ENCODE data around the gene GRAP2.

GRAP2 gene

DNA sequence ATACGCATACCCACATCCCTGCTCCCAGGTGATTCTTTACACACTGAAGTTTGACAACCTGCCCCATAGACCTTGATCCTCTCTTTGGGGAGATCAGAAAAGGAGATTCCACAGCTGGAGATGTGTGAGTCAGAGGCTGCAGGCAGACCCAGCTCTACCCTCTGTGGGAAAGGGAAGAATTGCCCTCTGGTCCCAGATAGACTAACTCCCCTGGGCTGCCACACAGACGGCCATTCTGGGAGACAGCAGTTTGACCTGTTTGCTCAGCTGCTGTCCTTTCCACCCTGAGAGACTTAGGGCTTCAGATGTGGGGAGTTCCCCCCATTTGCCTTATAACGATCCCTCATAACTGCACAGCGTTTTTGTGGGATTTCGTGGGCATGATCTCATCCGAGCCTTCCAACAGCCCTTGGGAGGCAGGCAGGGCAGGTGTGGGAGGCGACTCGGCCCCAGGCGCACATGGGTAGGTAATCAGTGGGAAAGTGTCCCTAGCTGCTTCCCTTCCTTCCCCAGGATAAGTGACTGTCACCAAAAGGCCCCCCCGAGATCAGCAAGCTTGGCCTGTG, 107.9 kb downstream of the GRAP2 start:
- peaks cover 34% of the 10 kb centered on the region for H3K4me1 ChIP-seq (ENCODE audit: control insufficient read depth, insufficient read depth, low read length)
- H3K9ac ChIP-seq (ENCODE audit: low read length): no peak overlapping the region
- H3K36me3 ChIP-seq (ENCODE audit: control insufficient read depth, insufficient read depth, low read length): no peaks in the 10 kb centered on the region
- no peak overlapping the region for H3K4me3 ChIP-seq (ENCODE audit: low read length)
- peaks cover 7% of the 10 kb centered on the region for H3K27me3 ChIP-seq (ENCODE audit: control insufficient read depth, insufficient read depth, low read length)
- no peaks in the 10 kb centered on the region for H3K9me3 ChIP-seq (ENCODE audit: control insufficient read depth, low read length)

GRCh38 chr22:40009292-40009774, 108.4 kb downstream of the GRAP2 start:
- Histone ChIP-seq H3K9me3 (ENCODE audit: control insufficient read depth, low read length) (no peaks in the 10 kb centered on the region), H3K4me3 (ENCODE audit: low read length) (no peak overlapping the region), H3K27me3 (ENCODE audit: control insufficient read depth, insufficient read depth, low read length) (peaks cover 7% of the 10 kb centered on the region), H3K4me1 (ENCODE audit: control insufficient read depth, insufficient read depth, low read length) (peaks cover 34% of the 10 kb centered on the region), H3K9ac (ENCODE audit: low read length) (no peak overlapping the region), H3K36me3 (ENCODE audit: control insufficient read depth, insufficient read depth, low read length) (no peaks in the 10 kb centered on the region)

GRCh38 chr22:40009951-40010671, 109.2 kb downstream of the GRAP2 start:
- Histone ChIP-seq H3K27me3 (ENCODE audit: control insufficient read depth, insufficient read depth, low read length) (peaks cover 7% of the 10 kb centered on the region), H3K4me3 (ENCODE audit: low read length) (no peak overlapping the region), H3K4me1 (ENCODE audit: control insufficient read depth, insufficient read depth, low read length) (peaks cover 41% of the 10 kb centered on the region), H3K9me3 (ENCODE audit: control insufficient read depth, low read length) (no peaks in the 10 kb centered on the region), H3K9ac (ENCODE audit: low read length) (no peak overlapping the region), H3K36me3 (ENCODE audit: control insufficient read depth, insufficient read depth, low read length) (no peaks in the 10 kb centered on the region)

GRCh38 chr22:40010746-40011145, 109.9 kb downstream of the GRAP2 start:
- Histone ChIP-seq H3K36me3 (ENCODE audit: control insufficient read depth, insufficient read depth, low read length) (no peaks in the 10 kb centered on the region), H3K27me3 (ENCODE audit: control insufficient read depth, insufficient read depth, low read length) (peaks cover 7% of the 10 kb centered on the region), H3K9me3 (ENCODE audit: control insufficient read depth, low read length) (no peaks in the 10 kb centered on the region), H3K4me3 (ENCODE audit: low read length) (no peak overlapping the region), H3K4me1 (ENCODE audit: control insufficient read depth, insufficient read depth, low read length) (peaks cover 47% of the 10 kb centered on the region), H3K9ac (ENCODE audit: low read length) (no peak overlapping the region)

GRCh38 chr22:40014667-40015248, 113.9 kb downstream of the GRAP2 start:
- H3K4me3 ChIP-seq (ENCODE audit: low read length): no peak overlapping the region
- H3K36me3 ChIP-seq (ENCODE audit: control insufficient read depth, insufficient read depth, low read length): no peaks in the 10 kb centered on the region
- H3K4me1 ChIP-seq (ENCODE audit: control insufficient read depth, insufficient read depth, low read length): peaks cover 34% of the 10 kb centered on the region
- no peak overlapping the region for H3K9ac ChIP-seq (ENCODE audit: low read length)
- H3K9me3 ChIP-seq (ENCODE audit: control insufficient read depth, low read length): no peaks in the 10 kb centered on the region
- H3K27me3 ChIP-seq (ENCODE audit: control insufficient read depth, insufficient read depth, low read length): peaks cover 4% of the 10 kb centered on the region

DNA sequence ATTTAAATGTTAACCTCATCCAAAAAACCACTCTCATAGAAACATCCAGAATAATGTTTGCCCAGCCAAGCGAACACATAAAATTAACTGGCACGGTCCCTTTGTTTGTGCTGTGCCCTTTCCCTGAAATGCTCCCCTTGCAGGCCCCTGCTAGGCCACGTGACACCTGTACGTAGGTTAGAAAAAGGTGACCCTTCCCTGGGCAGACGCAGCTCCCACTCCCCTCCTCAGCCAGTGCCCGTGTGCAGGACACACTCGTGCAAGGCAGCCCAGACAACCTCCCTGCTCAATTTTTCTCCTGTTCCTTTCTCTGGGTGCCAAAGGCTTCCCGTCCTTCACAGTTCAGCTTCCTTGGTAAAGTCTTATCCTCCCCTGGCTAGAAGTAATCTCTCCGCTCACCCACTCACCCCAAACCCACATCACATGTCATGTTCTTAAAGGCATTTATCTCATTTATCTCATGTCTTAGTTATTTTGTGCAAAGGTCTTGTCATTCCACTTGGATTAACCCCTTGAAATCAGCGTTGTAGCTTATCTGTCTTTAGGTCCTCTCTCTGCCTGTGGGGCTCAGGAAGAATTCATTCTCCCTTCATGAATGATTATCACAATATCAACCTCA, 114.6 kb downstream of the GRAP2 start:
- peaks cover 27% of the 10 kb centered on the region for H3K4me1 ChIP-seq (ENCODE audit: control insufficient read depth, insufficient read depth, low read length)
- no peak overlapping the region for H3K4me3 ChIP-seq (ENCODE audit: low read length)
- H3K9me3 ChIP-seq (ENCODE audit: control insufficient read depth, low read length): no peaks in the 10 kb centered on the region
- no peaks in the 10 kb centered on the region for H3K36me3 ChIP-seq (ENCODE audit: control insufficient read depth, insufficient read depth, low read length)
- no peak overlapping the region for H3K9ac ChIP-seq (ENCODE audit: low read length)
- no peaks in the 10 kb centered on the region for H3K27me3 ChIP-seq (ENCODE audit: control insufficient read depth, insufficient read depth, low read length)

GRCh38 chr22:40018051-40018450, 117.2 kb downstream of the GRAP2 start:
- Histone ChIP-seq H3K9me3 (ENCODE audit: control insufficient read depth, low read length) (no peaks in the 10 kb centered on the region), H3K27me3 (ENCODE audit: control insufficient read depth, insufficient read depth, low read length) (no peaks in the 10 kb centered on the region)

DNA sequence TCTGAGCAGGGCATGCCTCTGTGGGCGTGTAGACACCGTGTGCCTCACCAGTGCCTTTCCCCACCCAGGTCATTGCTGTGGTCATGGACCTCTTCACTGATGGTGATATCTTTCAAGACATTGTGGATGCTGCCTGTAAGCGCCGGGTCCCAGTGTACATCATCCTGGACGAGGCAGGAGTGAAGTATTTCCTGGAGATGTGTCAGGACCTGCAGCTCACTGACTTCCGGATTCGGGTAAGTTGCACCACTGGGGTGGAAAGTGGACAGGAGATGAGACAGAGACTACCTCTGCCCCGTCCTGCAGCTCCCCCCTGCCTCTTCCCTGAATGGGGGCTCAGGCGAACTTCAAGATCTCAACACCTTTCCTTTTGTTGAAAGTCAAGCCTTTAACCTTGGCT, 118.2 kb downstream of the GRAP2 start:
- H3K9me3 ChIP-seq (ENCODE audit: control insufficient read depth, low read length): no peaks in the 10 kb centered on the region
- no peak overlapping the region for H3K4me3 ChIP-seq (ENCODE audit: low read length)
- H3K27me3 ChIP-seq (ENCODE audit: control insufficient read depth, insufficient read depth, low read length): no peaks in the 10 kb centered on the region
- H3K4me1 ChIP-seq (ENCODE audit: control insufficient read depth, insufficient read depth, low read length): peaks cover 41% of the 10 kb centered on the region
- H3K36me3 ChIP-seq (ENCODE audit: control insufficient read depth, insufficient read depth, low read length): peaks cover 7% of the 10 kb centered on the region
- H3K9ac ChIP-seq (ENCODE audit: low read length): no peak overlapping the region

More at GRCh38 chr22:40018051-40018450, 117.2 kb downstream of the GRAP2 start:
- H3K4me1 ChIP-seq (ENCODE audit: control insufficient read depth, insufficient read depth, low read length): peaks cover 30% of the 10 kb centered on the region
- H3K4me3 ChIP-seq (ENCODE audit: low read length): no peak overlapping the region
- peaks cover 7% of the 10 kb centered on the region for H3K36me3 ChIP-seq (ENCODE audit: control insufficient read depth, insufficient read depth, low read length)
- no peak overlapping the region for H3K9ac ChIP-seq (ENCODE audit: low read length)

- no peak overlapping the region for H3K9ac ChIP-seq (ENCODE audit: low read length)
- peaks cover 7% of the 10 kb centered on the region for H3K36me3 ChIP-seq (ENCODE audit: control insufficient read depth, insufficient read depth, low read length)
- H3K4me1 ChIP-seq (ENCODE audit: control insufficient read depth, insufficient read depth, low read length): peaks cover 35% of the 10 kb centered on the region
- no peaks in the 10 kb centered on the region for H3K9me3 ChIP-seq (ENCODE audit: control insufficient read depth, low read length)
- H3K27me3 ChIP-seq (ENCODE audit: control insufficient read depth, insufficient read depth, low read length): no peaks in the 10 kb centered on the region
- no peak overlapping the region for H3K4me3 ChIP-seq (ENCODE audit: low read length)
These were observed 120.1 kb downstream of the GRAP2 start for GRCh38 chr22:40020956-40021355.

GRCh38 chr22:40021401-40022000, 120.6 kb downstream of the GRAP2 start:
- no peaks in the 10 kb centered on the region for H3K27me3 ChIP-seq (ENCODE audit: control insufficient read depth, insufficient read depth, low read length)
- H3K4me1 ChIP-seq (ENCODE audit: control insufficient read depth, insufficient read depth, low read length): peaks cover 35% of the 10 kb centered on the region
- H3K9ac ChIP-seq (ENCODE audit: low read length): no peak overlapping the region
- no peak overlapping the region for H3K4me3 ChIP-seq (ENCODE audit: low read length)
- H3K9me3 ChIP-seq (ENCODE audit: control insufficient read depth, low read length): no peaks in the 10 kb centered on the region
- peaks cover 7% of the 10 kb centered on the region for H3K36me3 ChIP-seq (ENCODE audit: control insufficient read depth, insufficient read depth, low read length)

DNA sequence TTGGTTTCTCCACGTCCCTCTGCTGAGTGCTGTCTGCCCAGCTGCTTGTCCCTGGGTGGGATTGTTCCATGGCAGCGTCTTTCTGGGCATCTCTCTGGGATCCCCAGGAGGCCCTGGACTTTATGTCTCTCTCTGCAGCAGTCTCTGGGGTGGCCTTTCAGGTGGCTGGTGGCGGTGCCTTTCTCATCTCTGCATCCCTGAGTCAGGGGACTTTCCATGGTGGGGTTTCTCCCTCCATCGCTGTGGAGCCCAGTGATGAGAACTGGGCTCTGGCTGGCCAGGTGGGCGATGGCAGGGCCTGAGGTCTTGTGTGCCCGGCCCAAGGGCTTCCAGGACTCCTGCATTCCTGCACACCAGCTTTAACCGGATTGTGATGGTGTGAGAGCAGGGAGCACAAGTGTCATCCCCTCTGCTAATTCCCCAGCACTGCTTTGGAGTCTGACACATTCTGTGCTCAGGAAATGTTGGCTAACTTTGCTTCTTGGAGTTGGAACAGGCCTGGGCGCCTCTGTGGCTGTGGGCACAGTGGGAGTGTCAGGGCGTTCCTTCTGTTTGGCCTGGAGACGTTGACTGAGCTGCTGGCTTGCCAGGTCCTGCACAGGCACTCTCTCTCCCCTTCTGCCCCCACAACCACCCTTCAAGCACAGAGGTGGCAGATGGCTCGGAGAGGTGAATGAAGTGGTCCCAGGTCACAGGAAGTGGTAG, 121.8 kb downstream of the GRAP2 start:
- H3K9ac ChIP-seq (ENCODE audit: low read length): no peak overlapping the region
- no peaks in the 10 kb centered on the region for H3K9me3 ChIP-seq (ENCODE audit: control insufficient read depth, low read length)
- peaks cover 35% of the 10 kb centered on the region for H3K4me1 ChIP-seq (ENCODE audit: control insufficient read depth, insufficient read depth, low read length)
- peaks cover 7% of the 10 kb centered on the region for H3K36me3 ChIP-seq (ENCODE audit: control insufficient read depth, insufficient read depth, low read length)
- H3K4me3 ChIP-seq (ENCODE audit: low read length): no peak overlapping the region
- no peaks in the 10 kb centered on the region for H3K27me3 ChIP-seq (ENCODE audit: control insufficient read depth, insufficient read depth, low read length)

Data from mucosa of stomach (tissue), 1 donor.